GM12874 (cell line): ENCODE results near the gene UNC45A.

Experiments
- CTCF ChIP-seq: IDR thresholded peaks from 2 replicates; pipeline ENCODE4 v1.5.1; 2011; ENCODE audit warnings: low read depth, mild to moderate bottlenecking, control low read depth, low read length, moderate library complexity; ENCODE audit not compliant: insufficient read depth

UNC45A gene

GRCh38 chr15:90942354-90943120 is 7.5 kb downstream of the UNC45A start:
- TF ChIP-seq CTCF = no peak

GRCh38 chr15:90945091-90945490 is 10.0 kb downstream of the UNC45A start:
- no peak for TF ChIP-seq CTCF

GRCh38 chr15:90946538-90946937 is 11.5 kb downstream of the UNC45A start:
- no peak for TF ChIP-seq CTCF

DNA sequence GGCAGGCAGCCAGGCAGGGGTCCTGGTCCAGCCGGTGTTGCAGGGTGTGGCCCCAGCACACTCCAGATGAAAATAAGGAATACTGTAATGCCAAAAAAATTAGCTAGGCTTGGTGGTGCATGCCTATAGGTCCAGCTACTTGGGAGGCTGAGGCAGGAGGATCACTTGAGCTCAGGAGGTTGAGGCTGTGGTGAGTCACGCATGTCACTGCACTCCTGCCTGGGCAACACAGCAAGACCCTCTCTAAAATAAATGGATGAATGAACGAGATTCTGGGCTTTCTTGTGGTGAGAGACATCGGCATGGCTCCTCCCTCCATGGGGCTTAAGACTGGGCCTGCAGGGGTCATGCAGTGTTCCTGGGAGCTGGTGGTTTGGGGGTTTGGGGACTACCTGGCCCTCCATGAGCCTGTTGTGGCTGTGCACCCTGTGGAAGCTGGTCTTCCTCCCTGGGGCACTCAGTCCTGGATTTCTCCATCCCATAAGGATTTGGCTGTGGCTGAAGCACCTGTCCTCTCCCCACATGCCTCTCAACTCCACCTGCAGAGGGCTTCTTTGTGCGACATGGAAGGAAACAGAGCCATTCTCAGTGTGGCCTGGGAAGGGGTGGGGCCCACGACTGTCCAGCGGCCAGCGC is 12.0 kb downstream of the UNC45A start:
- TF ChIP-seq CTCF = no peak

DNA sequence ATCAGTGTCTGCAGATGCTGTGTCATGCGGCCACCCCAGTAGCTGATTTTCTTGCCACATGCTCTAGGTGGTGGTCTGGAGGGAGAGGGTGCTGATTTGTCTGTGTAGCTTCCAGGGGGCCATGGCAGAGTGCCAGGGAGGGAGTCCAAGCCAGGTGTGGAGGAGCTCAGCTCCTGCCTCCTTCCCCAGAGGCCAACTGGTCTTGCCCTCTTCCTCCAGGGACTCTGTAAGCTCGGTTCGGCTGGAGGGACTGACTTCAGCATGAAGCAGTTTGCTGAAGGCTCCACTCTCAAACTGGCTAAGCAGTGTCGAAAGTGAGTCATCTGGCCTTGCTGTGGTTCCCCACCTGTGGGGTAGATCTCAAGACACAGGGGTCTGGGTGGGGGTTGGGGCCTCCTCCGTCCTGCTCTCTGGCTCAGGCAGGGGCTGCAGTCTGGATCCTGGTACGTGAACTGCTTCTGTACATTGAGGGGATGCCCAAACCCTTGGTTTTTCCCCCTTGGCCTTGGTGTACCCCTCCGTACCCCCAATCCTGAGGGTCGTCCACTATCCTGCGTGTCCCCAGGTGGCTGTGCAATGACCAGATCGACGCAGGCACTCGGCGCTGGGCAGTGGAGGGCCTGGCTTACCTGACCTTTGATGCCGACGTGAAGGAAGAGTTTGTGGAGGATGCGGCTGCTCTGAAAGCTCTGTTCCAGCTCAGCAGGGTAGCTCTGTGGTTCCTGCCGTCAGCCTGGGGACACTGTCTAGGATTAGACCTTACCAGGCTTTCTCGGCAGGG is 12.7 kb downstream of the UNC45A start:
- no peak for TF ChIP-seq CTCF

- no peak for TF ChIP-seq CTCF
These were observed 13.4 kb downstream of the UNC45A start for GRCh38 chr15:90948506-90948905.

DNA sequence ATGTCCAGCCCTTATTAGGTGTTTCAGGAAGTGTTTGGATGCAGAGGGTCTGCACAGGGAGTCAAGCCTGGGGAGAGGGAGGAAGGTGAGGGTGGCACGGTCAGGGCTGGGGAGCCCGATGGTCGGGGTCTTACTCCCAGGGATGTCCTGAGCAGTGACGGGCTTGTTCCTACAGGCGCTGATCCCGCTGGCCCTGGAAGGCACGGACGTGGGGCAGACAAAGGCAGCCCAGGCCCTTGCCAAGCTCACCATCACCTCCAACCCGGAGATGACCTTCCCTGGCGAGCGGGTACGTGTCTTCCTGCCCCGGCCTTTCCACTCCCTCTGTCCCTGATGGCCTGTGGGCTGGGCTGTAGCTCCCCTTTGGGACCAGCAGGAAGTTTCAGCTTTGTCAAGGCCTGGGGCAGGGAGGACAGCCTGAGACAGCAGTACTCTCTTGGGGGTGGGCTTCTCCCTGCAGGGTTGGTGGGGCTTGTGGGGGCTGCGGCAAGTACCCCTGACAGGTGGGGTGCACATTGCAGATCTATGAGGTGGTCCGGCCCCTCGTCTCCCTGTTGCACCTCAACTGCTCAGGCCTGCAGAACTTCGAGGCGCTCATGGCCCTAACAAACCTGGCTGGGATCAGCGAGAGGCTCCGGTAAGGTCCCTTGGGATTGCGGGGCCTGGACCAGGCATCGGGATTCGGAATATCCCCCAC is 15.0 kb downstream of the UNC45A start:
- no peak for TF ChIP-seq CTCF
